ENCODE data around the gene GGNBP2.
"Not testable (repeated sequence)": the region's sequence is repeated elsewhere in the genome, so short reads cannot be mapped to it uniquely, and the experiment has no call there.

The GGNBP2 gene

DNA sequence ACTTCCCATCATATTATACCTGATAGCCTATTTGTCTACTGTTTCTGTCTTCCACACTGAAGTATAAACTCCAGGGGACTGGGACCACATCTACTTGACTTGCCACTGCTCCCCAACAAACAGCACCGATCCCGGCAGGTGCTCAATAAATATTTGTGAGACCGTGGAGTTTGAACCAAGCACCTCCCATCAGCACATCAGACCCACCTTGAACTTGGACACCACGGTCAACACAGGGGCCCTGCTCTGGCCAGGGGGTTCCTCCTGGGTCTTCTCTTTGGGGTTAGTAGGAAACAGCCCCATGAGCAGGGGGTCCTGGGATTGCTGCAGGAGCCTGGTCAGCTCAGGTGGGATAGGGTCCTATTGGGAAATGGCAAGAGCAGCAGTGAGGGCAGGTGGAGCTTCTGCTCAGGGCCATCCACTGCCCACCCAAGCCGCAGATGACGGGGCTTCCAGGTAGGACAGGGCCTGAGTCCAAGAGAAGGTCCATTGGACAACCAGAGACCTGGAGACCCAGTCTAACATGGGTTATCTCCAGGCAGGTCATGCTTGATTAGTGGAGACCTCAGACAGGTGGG lies 38.4 kb upstream of the GGNBP2 start:
- Histone ChIP-seq H3K36me3 (ENCODE audit: insufficient read depth, low read depth, low read length) (peaks cover 99% of the 10 kb centered on the region), H3K4me1 (ENCODE audit: insufficient read depth, low read length) (no peaks in the 10 kb centered on the region), H3K9me3 (ENCODE audit: insufficient read depth, low read depth, low read length) (no peaks in the 10 kb centered on the region), H3K27ac (ENCODE audit: low read length) (no peak overlapping the region), H3K4me3 (ENCODE audit: low read length) (no peak overlapping the region), H3K9ac (ENCODE audit: low read depth, low read length) (no peak overlapping the region), H3K27me3 (ENCODE audit: insufficient read depth, low read length) (no peaks in the 10 kb centered on the region)

DNA sequence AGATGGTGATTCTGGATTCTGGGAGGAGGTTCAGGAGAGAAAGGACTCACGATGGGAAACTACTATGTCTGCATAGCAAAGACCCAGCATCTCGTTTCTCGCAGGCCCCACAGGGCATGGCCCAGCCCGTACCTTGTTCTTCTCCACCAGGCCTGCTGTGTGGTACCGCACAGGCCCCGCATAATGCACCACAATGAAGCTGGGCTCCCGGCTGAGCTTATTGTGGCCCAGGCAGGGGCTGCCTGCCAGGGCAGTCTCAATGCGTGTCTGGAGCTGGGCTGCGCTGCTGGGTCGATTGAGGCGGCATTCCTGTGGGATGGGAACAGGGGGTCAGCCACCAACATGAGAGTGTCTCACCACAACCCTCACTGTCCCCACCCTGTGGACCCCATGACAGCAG lies 37.9 kb upstream of the GGNBP2 start:
- no peak overlapping the region for H3K27ac ChIP-seq (ENCODE audit: low read length)
- H3K9ac ChIP-seq (ENCODE audit: low read depth, low read length), result no peak overlapping the region
- no peaks in the 10 kb centered on the region for H3K9me3 ChIP-seq (ENCODE audit: insufficient read depth, low read depth, low read length)
- peaks cover 100% of the 10 kb centered on the region for H3K36me3 ChIP-seq (ENCODE audit: insufficient read depth, low read depth, low read length)
- no peaks in the 10 kb centered on the region for H3K27me3 ChIP-seq (ENCODE audit: insufficient read depth, low read length)
- no peak overlapping the region for H3K4me3 ChIP-seq (ENCODE audit: low read length)
- H3K4me1 ChIP-seq (ENCODE audit: insufficient read depth, low read length), result no peaks in the 10 kb centered on the region

DNA sequence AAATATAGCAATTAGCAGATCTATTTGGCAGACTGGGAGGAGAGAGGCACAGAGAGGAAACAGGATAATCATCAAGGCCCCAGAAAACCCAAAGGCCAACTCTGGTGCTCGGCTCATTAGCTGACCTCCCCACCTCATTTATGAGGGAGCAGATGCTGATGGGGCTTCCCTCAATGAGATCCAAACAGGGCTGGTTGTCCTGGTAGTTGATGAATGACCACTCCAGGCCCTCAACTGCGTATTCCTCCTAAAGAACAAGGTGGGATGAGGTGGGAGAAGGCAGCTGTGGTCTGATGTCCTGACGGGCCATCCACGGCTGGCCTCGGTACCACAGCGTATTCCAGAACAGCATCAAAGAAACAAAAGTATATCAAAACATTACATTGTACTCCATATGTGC lies 37.5 kb upstream of the GGNBP2 start:
- H3K9me3 ChIP-seq (ENCODE audit: insufficient read depth, low read depth, low read length), result no peaks in the 10 kb centered on the region
- no peak overlapping the region for H3K9ac ChIP-seq (ENCODE audit: low read depth, low read length)
- H3K27ac ChIP-seq (ENCODE audit: low read length), result no peak overlapping the region
- H3K27me3 ChIP-seq (ENCODE audit: insufficient read depth, low read length), result no peaks in the 10 kb centered on the region
- H3K4me1 ChIP-seq (ENCODE audit: insufficient read depth, low read length), result no peaks in the 10 kb centered on the region
- H3K4me3 ChIP-seq (ENCODE audit: low read length), result no peak overlapping the region
- peaks cover 100% of the 10 kb centered on the region for H3K36me3 ChIP-seq (ENCODE audit: insufficient read depth, low read depth, low read length)

DNA sequence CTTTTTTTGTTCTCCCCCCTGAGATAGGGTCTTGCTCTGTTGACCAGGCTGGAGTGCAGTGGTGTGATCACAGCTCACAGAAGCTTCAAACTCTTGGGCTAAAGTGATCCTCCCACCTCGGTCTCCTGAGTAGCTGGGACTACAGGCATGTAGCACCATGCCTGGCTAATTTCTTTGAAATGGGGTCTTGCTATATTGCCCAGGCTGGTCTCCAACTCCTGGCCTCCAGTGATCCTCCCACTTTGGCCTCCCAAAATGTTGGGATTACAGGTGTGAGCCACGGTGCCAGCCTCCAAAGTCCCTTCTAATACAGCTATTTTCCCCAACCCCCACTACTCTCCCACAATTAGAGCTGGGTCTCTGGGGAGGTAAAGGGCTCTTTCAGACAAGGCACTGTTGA lies 36.3 kb upstream of the GGNBP2 start:
- not testable (repeated sequence) for H3K27me3 ChIP-seq (ENCODE audit: insufficient read depth, low read length); H3K4me3 ChIP-seq (ENCODE audit: low read length); H3K9ac ChIP-seq (ENCODE audit: low read depth, low read length); H3K9me3 ChIP-seq (ENCODE audit: insufficient read depth, low read depth, low read length); H3K27ac ChIP-seq (ENCODE audit: low read length); H3K4me1 ChIP-seq (ENCODE audit: insufficient read depth, low read length)
- H3K36me3 ChIP-seq (ENCODE audit: insufficient read depth, low read depth, low read length), result peaks cover 100% of the 10 kb centered on the region

DNA sequence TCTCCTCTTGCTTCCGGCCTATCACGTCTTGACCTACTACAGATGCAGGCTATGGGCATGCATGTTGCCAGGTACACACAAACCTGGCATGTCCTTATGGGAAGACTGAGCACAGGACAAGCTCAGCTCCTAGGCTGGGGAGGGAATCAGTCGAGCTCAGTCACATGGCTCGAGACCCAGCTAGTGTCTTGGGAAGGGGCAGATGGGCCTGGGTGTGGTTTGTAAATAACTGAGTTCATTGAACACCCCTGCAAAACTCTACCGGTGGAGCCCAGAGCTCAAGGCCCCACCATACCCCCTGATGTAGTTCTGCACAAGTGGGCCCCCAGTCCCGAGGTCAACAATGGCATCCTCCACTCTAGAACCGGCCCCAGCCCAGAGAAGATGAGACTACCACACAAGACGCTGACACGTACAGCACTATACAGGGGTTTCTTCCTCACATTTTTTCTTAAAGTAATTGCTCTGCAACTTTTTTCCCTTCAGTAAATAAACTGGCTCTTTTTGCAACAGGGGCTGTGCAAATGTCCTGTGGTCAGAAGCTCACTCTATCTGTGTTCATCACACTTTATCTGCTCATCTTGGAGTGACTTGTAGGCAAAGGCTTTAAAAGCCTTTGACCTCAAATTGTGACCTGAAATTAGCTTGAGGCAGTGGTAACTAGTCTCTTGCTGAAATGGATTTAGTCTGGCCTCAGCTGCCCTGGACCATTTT lies 35.3 kb upstream of the GGNBP2 start:
- Histone ChIP-seq H3K9me3 (ENCODE audit: insufficient read depth, low read depth, low read length) (no peaks in the 10 kb centered on the region), H3K9ac (ENCODE audit: low read depth, low read length) (no peak overlapping the region), H3K27ac (ENCODE audit: low read length) (no peak overlapping the region), H3K4me1 (ENCODE audit: insufficient read depth, low read length) (no peaks in the 10 kb centered on the region), H3K27me3 (ENCODE audit: insufficient read depth, low read length) (no peaks in the 10 kb centered on the region), H3K36me3 (ENCODE audit: insufficient read depth, low read depth, low read length) (peaks cover 100% of the 10 kb centered on the region), H3K4me3 (ENCODE audit: low read length) (no peak overlapping the region)

DNA sequence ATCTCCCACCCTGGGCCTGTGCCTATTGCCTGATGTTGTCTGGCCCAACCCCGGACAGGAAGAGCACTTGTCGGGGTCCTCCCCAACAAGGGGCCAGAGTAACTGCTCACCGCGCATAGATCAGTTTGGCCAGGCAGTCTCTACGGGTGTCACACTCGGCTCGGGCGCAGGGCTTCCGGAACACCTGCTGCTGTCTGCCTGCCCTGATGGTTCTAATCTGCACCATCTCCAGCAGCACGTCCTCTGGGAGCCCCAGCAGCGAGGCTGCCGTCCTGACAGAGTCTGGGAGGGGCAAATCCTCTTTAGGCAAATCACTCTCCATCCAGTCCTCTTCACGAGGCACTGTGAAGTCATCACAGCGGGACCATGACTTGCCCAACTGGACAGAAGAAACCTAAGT lies 34.1 kb upstream of the GGNBP2 start:
- H3K9me3 ChIP-seq (ENCODE audit: insufficient read depth, low read depth, low read length), result no peaks in the 10 kb centered on the region
- peaks cover 99% of the 10 kb centered on the region for H3K36me3 ChIP-seq (ENCODE audit: insufficient read depth, low read depth, low read length)
- no peak overlapping the region for H3K4me3 ChIP-seq (ENCODE audit: low read length)
- H3K27me3 ChIP-seq (ENCODE audit: insufficient read depth, low read length), result no peaks in the 10 kb centered on the region
- H3K27ac ChIP-seq (ENCODE audit: low read length), result no peak overlapping the region
- H3K9ac ChIP-seq (ENCODE audit: low read depth, low read length), result no peak overlapping the region
- no peaks in the 10 kb centered on the region for H3K4me1 ChIP-seq (ENCODE audit: insufficient read depth, low read length)

DNA sequence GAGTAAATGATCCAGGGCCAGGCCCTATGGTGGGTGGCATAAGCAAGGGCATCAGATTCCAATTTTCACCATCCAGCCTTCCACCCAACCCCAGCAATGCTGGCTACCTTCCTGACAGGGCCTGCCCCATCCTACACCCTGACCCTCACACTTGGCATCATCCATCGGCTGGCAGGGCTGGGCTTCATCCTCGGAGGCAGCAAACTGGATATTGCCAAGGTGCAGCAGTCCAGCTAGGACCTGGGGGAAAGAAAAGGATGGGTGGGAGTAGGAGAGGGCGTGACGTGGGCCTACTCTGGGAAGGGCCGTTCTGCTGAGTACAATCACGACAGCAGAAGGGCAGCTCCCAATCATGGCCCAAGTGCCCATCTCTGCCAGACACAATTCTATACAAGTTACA lies 33.5 kb upstream of the GGNBP2 start:
- Histone ChIP-seq H3K36me3 (ENCODE audit: insufficient read depth, low read depth, low read length) (peaks cover 99% of the 10 kb centered on the region), H3K9ac (ENCODE audit: low read depth, low read length) (no peak overlapping the region), H3K27ac (ENCODE audit: low read length) (no peak overlapping the region), H3K27me3 (ENCODE audit: insufficient read depth, low read length) (no peaks in the 10 kb centered on the region), H3K9me3 (ENCODE audit: insufficient read depth, low read depth, low read length) (no peaks in the 10 kb centered on the region), H3K4me3 (ENCODE audit: low read length) (no peak overlapping the region), H3K4me1 (ENCODE audit: insufficient read depth, low read length) (no peaks in the 10 kb centered on the region)

DNA sequence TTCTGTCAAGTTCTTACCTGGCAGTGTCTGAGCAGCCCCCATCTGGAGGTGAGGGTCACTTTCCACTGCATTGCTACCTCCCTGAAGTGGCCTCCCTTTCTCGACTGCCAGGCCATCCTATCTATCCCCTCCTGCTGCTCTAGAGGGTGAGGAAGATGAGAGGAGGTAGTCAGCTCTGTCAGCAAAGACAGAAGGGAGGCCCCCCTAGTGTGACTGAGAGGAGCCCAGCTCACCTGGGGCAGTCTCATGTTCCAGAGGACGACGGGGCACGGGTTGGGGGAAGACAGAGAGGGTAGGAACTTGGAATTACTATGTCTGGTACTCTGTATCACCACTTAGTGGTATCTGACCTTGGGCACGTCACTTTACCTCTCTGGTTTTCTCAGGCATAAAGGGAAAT lies 32.1 kb upstream of the GGNBP2 start:
- Histone ChIP-seq H3K27me3 (ENCODE audit: insufficient read depth, low read length) (no peaks in the 10 kb centered on the region), H3K9ac (ENCODE audit: low read depth, low read length) (no peak overlapping the region), H3K36me3 (ENCODE audit: insufficient read depth, low read depth, low read length) (peaks cover 99% of the 10 kb centered on the region), H3K27ac (ENCODE audit: low read length) (no peak overlapping the region), H3K4me3 (ENCODE audit: low read length) (no peak overlapping the region), H3K4me1 (ENCODE audit: insufficient read depth, low read length) (no peaks in the 10 kb centered on the region), H3K9me3 (ENCODE audit: insufficient read depth, low read depth, low read length) (no peaks in the 10 kb centered on the region)

DNA sequence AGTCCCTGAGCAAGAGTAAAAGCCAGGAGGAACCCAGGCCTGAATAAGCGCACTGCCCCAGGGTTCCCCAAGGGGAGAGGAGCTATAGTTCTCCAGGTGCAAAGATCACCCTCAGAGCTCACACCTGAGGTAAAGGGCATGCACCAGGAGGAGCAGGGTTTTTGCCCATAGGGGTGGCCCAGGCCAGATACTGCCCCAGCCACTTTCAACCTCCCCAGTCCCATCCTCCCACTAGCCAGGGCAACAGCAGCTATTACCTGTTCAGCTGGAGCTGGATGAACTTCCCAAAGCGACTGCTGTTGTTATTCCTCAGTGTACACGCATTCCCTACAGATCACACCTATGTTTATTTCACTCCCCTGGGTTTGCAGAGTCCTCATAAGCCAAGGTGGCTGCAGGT lies 29.9 kb upstream of the GGNBP2 start:
- peaks cover 97% of the 10 kb centered on the region for H3K36me3 ChIP-seq (ENCODE audit: insufficient read depth, low read depth, low read length)
- H3K27ac ChIP-seq (ENCODE audit: low read length), result no peak overlapping the region
- no peaks in the 10 kb centered on the region for H3K4me1 ChIP-seq (ENCODE audit: insufficient read depth, low read length)
- H3K27me3 ChIP-seq (ENCODE audit: insufficient read depth, low read length), result no peaks in the 10 kb centered on the region
- H3K9me3 ChIP-seq (ENCODE audit: insufficient read depth, low read depth, low read length), result no peaks in the 10 kb centered on the region
- H3K4me3 ChIP-seq (ENCODE audit: low read length), result no peak overlapping the region
- H3K9ac ChIP-seq (ENCODE audit: low read depth, low read length), result no peak overlapping the region

DNA sequence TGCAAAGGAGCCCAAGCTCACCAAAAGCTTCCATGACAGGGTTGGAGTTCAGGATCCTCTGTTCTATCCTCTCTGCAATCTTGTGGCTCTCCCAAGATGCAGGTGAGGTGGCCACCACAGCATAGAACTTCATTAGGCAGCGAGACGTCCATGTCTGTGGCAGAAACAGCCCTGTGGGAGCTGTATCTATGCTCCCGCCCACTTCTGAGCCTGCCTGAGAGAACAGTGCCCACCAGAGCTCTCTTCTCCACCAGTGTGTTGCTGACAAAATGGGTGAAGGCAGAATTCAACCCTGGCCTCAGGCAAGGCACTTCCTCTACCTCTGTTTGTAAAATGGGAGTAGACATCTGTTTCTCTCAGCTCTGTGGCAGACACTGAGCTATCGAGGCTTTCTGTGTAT lies 28.9 kb upstream of the GGNBP2 start:
- no peaks in the 10 kb centered on the region for H3K27me3 ChIP-seq (ENCODE audit: insufficient read depth, low read length)
- no peak overlapping the region for H3K27ac ChIP-seq (ENCODE audit: low read length)
- no peaks in the 10 kb centered on the region for H3K4me1 ChIP-seq (ENCODE audit: insufficient read depth, low read length)
- no peak overlapping the region for H3K9ac ChIP-seq (ENCODE audit: low read depth, low read length)
- no peak overlapping the region for H3K4me3 ChIP-seq (ENCODE audit: low read length)
- peaks cover 97% of the 10 kb centered on the region for H3K36me3 ChIP-seq (ENCODE audit: insufficient read depth, low read depth, low read length)
- H3K9me3 ChIP-seq (ENCODE audit: insufficient read depth, low read depth, low read length), result no peaks in the 10 kb centered on the region

DNA sequence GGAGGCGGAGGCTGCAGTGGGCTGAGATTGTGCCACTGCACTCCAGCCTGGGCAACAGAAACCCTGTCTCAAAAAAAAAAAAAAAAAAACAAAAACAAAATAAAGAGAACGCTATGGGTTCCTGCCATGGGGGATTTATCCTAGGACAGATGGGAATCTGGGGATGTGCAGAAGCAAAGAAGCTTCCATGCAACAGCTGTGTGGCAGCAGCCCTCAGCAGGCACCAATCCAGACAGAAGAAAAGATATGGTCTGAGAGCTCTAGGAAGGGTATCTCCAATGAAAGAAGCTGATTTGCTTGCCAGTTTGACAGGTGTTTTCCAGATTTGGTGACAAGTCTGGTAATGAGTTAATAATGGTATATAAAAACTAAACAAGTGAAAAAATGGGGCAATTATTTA lies 21.6 kb upstream of the GGNBP2 start:
- no peaks in the 10 kb centered on the region for H3K27me3 ChIP-seq (ENCODE audit: insufficient read depth, low read length)
- H3K4me1 ChIP-seq (ENCODE audit: insufficient read depth, low read length), result no peaks in the 10 kb centered on the region
- H3K36me3 ChIP-seq (ENCODE audit: insufficient read depth, low read depth, low read length), result peaks cover 93% of the 10 kb centered on the region
- no peak overlapping the region for H3K9ac ChIP-seq (ENCODE audit: low read depth, low read length)
- no peak overlapping the region for H3K27ac ChIP-seq (ENCODE audit: low read length)
- H3K9me3 ChIP-seq (ENCODE audit: insufficient read depth, low read depth, low read length), result no peaks in the 10 kb centered on the region
- H3K4me3 ChIP-seq (ENCODE audit: low read length), result no peak overlapping the region

DNA sequence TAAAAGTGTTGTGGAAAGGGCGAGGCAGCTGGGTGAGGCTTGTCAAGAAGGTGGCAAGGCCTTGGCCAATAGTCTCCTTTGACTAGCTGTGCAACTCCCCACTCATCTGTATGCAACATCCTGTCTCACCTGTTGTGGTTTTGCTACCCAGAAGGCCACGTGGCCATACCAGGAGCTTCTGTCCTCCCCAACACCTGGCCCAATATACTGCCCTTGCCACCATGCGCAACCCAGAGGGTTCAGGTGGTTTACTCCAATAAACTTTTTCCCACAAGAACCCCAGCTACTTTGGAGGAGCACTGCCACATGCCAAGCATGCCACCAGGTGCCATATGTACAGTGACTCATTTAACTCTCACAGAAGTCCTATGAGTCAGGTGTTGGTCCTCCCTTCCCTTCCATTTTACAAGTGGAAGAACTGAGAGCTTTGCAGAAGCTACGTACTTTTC lies 20.3 kb upstream of the GGNBP2 start:
- Histone ChIP-seq H3K36me3 (ENCODE audit: insufficient read depth, low read depth, low read length) (peaks cover 94% of the 10 kb centered on the region), H3K4me3 (ENCODE audit: low read length) (no peak overlapping the region)

More for the DNA sequence above, 20.3 kb upstream of the GGNBP2 start:
- Histone ChIP-seq H3K9me3 (ENCODE audit: insufficient read depth, low read depth, low read length) (no peaks in the 10 kb centered on the region), H3K4me1 (ENCODE audit: insufficient read depth, low read length) (no peaks in the 10 kb centered on the region), H3K27ac (ENCODE audit: low read length) (no peak overlapping the region), H3K27me3 (ENCODE audit: insufficient read depth, low read length) (no peaks in the 10 kb centered on the region), H3K9ac (ENCODE audit: low read depth, low read length) (no peak overlapping the region)

Measured in iPS-20b (cell line).